GM12878 (cell line): Measurements from ENCODE around the gene RHOT1. TPM values are rescaled to one million over a fixed set of nuclear protein-coding genes. Genes with fewer than 3 reads are reported as not detected.

Experiments used
- BACH1 ChIP-seq: fragments of 450-650 bp; IDR thresholded peaks from 2 replicates; pipeline ENCODE4 v1.6.1; 2017; ENCODE audit warnings: mild to moderate bottlenecking, borderline replicate concordance
- CBX5 ChIP-seq: sonication (generic); IDR thresholded peaks from 2 replicates; pipeline ENCODE4 v1.6.1; 2016; ENCODE audit warnings: low read depth, moderate library complexity, mild to moderate bottlenecking, inconsistent platforms
- GABPA ChIP-seq: IDR thresholded peaks from 2 replicates; pipeline ENCODE4 v1.6.1; 2014; ENCODE audit warnings: antibody characterized with exemption, low read depth, mild to moderate bottlenecking, inconsistent platforms
- KAT2A ChIP-seq: conservative IDR thresholded peaks from 2 replicates; pipeline ENCODE4 v1.6.1; 2011; ENCODE audit warnings: low read depth, low read length; ENCODE audit not compliant: control insufficient read depth
- MEF2B ChIP-seq: fragments of 450-650 bp; IDR thresholded peaks from 2 replicates; pipeline ENCODE4 v1.6.1; 2018; ENCODE audit warnings: mild to moderate bottlenecking, moderate library complexity; ENCODE audit not compliant: partially characterized antibody, poor library complexity, severe bottlenecking
- MLLT1 ChIP-seq: fragments of 450-650 bp; IDR thresholded peaks from 2 replicates; pipeline ENCODE4 v1.6.1; 2016; ENCODE audit warnings: mild to moderate bottlenecking
- POLR2AphosphoS5 ChIP-seq: IDR thresholded peaks from 2 replicates; pipeline ENCODE4 v1.6.1; 2011; ENCODE audit warnings: mild to moderate bottlenecking, low read length, inconsistent platforms
- RAD21 ChIP-seq: IDR thresholded peaks from 2 replicates; pipeline ENCODE4 v1.6.1; 2011; ENCODE audit warnings: mild to moderate bottlenecking, low read depth, low read length, moderate library complexity; ENCODE audit not compliant: insufficient read depth
- RELB ChIP-seq: fragments of 450-650 bp; IDR thresholded peaks from 2 replicates; pipeline ENCODE4 v1.6.1; 2017; ENCODE audit warnings: low read depth, mild to moderate bottlenecking, moderate library complexity
- RFX5 ChIP-seq: IDR thresholded peaks from 2 replicates; pipeline ENCODE4 v1.6.1; 2011; ENCODE audit warnings: low read depth, low read length, improper control_type of control experiment
- SREBF2 ChIP-seq: IDR thresholded peaks from 2 replicates; pipeline ENCODE4 v1.6.1; 2012; ENCODE audit warnings: mild to moderate bottlenecking, low read length
- TBL1XR1 ChIP-seq: IDR thresholded peaks from 2 replicates; pipeline ENCODE4 v1.6.1; 2012; ENCODE audit warnings: low read depth, low read length, improper control_type of control experiment
- ZNF274 ChIP-seq: IDR thresholded peaks from one replicate; pipeline ENCODE4 v1.8.0; 2011; ENCODE audit not compliant: insufficient read length, insufficient read depth
- ZNF687 ChIP-seq: fragments of 450-650 bp; IDR thresholded peaks from 2 replicates; pipeline ENCODE4 v1.6.1; 2017; ENCODE audit warnings: mild to moderate bottlenecking, moderate library complexity
- polyA plus RNA-seq, 11 experiments: library from polyadenylated mRNA; depleted of rRNA in 4 of 11; unstranded in 6 of 11; stranded (reverse) in 5 of 11; fragments of >200 nt; fragmentation: Nextera tagmentation in 4 of 11; fragmentation: Illumina TruSeq in 1 of 11; extraction: Ambion mirVana in 4 of 11; extraction: Trizol in 1 of 11; gene quantifications; 1 replicate in 1 of 11; 2 replicates in 10 of 11; pipeline versions ENCODE4 v1.2.1 to v1.2.3, GENCODE V29; 2011 to 2016; ENCODE audit warnings: inconsistent platforms in 2 of 11, missing spikeins in 2 of 11, low read depth in 1 of 11
- total RNA-seq, 4 experiments: library from RNA; depleted of rRNA in 3 of 4; stranded (reverse); fragments of >200 nt in 3 of 4; fragmentation: Illumina TruSeq in 1 of 4; extraction: Trizol in 1 of 4; gene quantifications; 2 replicates each; pipeline versions ENCODE4 v1.2.1 to v1.2.3, GENCODE V29; 2013 to 2021
- TF ChIP-seq, protein P1 (sequence below): fragments of 150-350 bp; IDR thresholded peaks from 2 replicates; pipeline ENCODE4 v1.6.1; 2014; ENCODE audit warnings: mild to moderate bottlenecking, low read depth, low read length
- TF ChIP-seq, protein P2 (sequence below): fragments of 450-650 bp; IDR thresholded peaks from 2 replicates; pipeline ENCODE4 v1.6.1; 2016; ENCODE audit warnings: mild to moderate bottlenecking, moderate library complexity, borderline replicate concordance

RHOT1 gene
- total and polyA plus RNA-seq, 10 of the 15 experiments (the other 5 are each of a cell fraction or from before 2014, with no cell fraction given) = 13.3 to 68.2 (median 22.8) TPM

GRCh38 chr17:32142038-32142856 lies at the start of gene RHOT1 (continued):
- no peak for TF ChIP-seq KAT2A
- TF ChIP-seq SREBF2 = no peak
- TF ChIP-seq ZNF687 = no peak; the same call in 1 of the 2 replicates
- TF ChIP-seq CBX5 = no peak
- TF ChIP-seq GABPA = no peak
- TF ChIP-seq, protein P1, sequence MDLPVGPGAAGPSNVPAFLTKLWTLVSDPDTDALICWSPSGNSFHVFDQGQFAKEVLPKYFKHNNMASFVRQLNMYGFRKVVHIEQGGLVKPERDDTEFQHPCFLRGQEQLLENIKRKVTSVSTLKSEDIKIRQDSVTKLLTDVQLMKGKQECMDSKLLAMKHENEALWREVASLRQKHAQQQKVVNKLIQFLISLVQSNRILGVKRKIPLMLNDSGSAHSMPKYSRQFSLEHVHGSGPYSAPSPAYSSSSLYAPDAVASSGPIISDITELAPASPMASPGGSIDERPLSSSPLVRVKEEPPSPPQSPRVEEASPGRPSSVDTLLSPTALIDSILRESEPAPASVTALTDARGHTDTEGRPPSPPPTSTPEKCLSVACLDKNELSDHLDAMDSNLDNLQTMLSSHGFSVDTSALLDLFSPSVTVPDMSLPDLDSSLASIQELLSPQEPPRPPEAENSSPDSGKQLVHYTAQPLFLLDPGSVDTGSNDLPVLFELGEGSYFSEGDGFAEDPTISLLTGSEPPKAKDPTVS = no peak
- TF ChIP-seq POLR2AphosphoS5 = no peak
- peak; percentile 63 for TF ChIP-seq BACH1
- TF ChIP-seq ZNF274 = no peak
- TF ChIP-seq, protein P2, sequence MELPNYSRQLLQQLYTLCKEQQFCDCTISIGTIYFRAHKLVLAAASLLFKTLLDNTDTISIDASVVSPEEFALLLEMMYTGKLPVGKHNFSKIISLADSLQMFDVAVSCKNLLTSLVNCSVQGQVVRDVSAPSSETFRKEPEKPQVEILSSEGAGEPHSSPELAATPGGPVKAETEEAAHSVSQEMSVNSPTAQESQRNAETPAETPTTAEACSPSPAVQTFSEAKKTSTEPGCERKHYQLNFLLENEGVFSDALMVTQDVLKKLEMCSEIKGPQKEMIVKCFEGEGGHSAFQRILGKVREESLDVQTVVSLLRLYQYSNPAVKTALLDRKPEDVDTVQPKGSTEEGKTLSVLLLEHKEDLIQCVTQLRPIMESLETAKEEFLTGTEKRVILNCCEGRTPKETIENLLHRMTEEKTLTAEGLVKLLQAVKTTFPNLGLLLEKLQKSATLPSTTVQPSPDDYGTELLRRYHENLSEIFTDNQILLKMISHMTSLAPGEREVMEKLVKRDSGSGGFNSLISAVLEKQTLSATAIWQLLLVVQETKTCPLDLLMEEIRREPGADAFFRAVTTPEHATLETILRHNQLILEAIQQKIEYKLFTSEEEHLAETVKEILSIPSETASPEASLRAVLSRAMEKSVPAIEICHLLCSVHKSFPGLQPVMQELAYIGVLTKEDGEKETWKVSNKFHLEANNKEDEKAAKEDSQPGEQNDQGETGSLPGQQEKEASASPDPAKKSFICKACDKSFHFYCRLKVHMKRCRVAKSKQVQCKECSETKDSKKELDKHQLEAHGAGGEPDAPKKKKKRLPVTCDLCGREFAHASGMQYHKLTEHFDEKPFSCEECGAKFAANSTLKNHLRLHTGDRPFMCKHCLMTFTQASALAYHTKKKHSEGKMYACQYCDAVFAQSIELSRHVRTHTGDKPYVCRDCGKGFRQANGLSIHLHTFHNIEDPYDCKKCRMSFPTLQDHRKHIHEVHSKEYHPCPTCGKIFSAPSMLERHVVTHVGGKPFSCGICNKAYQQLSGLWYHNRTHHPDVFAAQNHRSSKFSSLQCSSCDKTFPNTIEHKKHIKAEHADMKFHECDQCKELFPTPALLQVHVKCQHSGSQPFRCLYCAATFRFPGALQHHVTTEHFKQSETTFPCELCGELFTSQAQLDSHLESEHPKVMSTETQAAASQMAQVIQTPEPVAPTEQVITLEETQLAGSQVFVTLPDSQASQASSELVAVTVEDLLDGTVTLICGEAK = no peak
- no peak for TF ChIP-seq RAD21
- no peak for TF ChIP-seq TBL1XR1
- no peak for TF ChIP-seq RFX5
- peak; percentile 33 for TF ChIP-seq MEF2B
- TF ChIP-seq RELB = no peak
- TF ChIP-seq MLLT1 = 0 out of 2 replicates have a peak, but pooled peaks have one; percentile 26
